Measurements from ENCODE around the gene LEMD2. TPM values are rescaled to one million over a fixed set of nuclear protein-coding genes. Genes with fewer than 3 reads are reported as not detected.

LEMD2 gene
- total RNA-seq, 6 experiments from 2014 or later, result 17.8 to 28.0 (median 21.8) TPM

GRCh38 chr6:33768644-33769120, 20.2 kb downstream of the LEMD2 start:
- Histone ChIP-seq H3K4me1 (peaks cover 0 to 3% (median 0%) of the 10 kb centered on the region in 4 donors), H3K27me3 (no peaks in the 10 kb centered on the region), H3K27ac (no peak overlapping the region), H3K36me3 (peaks cover 0 to 7% (median 1%) of the 10 kb centered on the region in 4 donors), H3K4me3 (no peak overlapping the region), H3K9me3 (no peaks in the 10 kb centered on the region)
- TF ChIP-seq, protein P1, sequence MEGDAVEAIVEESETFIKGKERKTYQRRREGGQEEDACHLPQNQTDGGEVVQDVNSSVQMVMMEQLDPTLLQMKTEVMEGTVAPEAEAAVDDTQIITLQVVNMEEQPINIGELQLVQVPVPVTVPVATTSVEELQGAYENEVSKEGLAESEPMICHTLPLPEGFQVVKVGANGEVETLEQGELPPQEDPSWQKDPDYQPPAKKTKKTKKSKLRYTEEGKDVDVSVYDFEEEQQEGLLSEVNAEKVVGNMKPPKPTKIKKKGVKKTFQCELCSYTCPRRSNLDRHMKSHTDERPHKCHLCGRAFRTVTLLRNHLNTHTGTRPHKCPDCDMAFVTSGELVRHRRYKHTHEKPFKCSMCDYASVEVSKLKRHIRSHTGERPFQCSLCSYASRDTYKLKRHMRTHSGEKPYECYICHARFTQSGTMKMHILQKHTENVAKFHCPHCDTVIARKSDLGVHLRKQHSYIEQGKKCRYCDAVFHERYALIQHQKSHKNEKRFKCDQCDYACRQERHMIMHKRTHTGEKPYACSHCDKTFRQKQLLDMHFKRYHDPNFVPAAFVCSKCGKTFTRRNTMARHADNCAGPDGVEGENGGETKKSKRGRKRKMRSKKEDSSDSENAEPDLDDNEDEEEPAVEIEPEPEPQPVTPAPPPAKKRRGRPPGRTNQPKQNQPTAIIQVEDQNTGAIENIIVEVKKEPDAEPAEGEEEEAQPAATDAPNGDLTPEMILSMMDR (IDR thresholded peaks at IDR 0.05), result peak; percentile 78 to 87 (median 83)
- no peak for TF ChIP-seq POLR2A (IDR thresholded peaks at IDR 0.05)
- DNase-seq, result peak; percentile 83 to 86 (median 84)
- peak; percentile 80 to 84 (median 84) for ATAC-seq
- intact Hi-C loops (cut with DNase I), result loop anchor here (10.0 kb wide), 3 partner anchors 54 to 386 kb away; partner anchors contain the start of genes BAK1 (in 1 of the 2) and UQCC2 (in 1 of the 2)
- WGBS (ENCODE audit: insufficient coverage, low coverage, low lambda C conversion rate, missing lambda C conversion rate), result 27% methylated on average over 5 of the region's 7 CpGs

GRCh38 chr6:33766921-33767907, 21.7 kb downstream of the LEMD2 start:
- Histone ChIP-seq H3K9me3 (no peaks in the 10 kb centered on the region), H3K4me3 (no peak overlapping the region), H3K27me3 (no peaks in the 10 kb centered on the region), H3K4me1 (peaks cover 0 to 4% (median 2%) of the 10 kb centered on the region in 4 donors), H3K36me3 (peaks cover 0 to 3% (median 0%) of the 10 kb centered on the region in 4 donors), H3K27ac (no peak overlapping the region)
- TF ChIP-seq POLR2A (IDR thresholded peaks at IDR 0.05), result no peak
- TF ChIP-seq, protein P1 (IDR thresholded peaks at IDR 0.05), result no peak
- ATAC-seq, result no peak
- no peak for DNase-seq
- 66% methylated on average over 9 of the region's 11 CpGs for WGBS (ENCODE audit: insufficient coverage, low coverage, low lambda C conversion rate, missing lambda C conversion rate)
- intact Hi-C loops (cut with DNase I), result loop anchor here (10.0 kb wide), 3 partner anchors 52 to 388 kb away; partner anchors contain the start of genes BAK1 (in 1 of the 2) and UQCC2 (in 1 of the 2)

- no peak for ATAC-seq
- Histone ChIP-seq H3K4me3 (no peak overlapping the region), H3K27me3 (no peaks in the 10 kb centered on the region), H3K9me3 (no peaks in the 10 kb centered on the region), H3K4me1 (peaks cover 0 to 20% (median 8%) of the 10 kb centered on the region in 4 donors), H3K36me3 (no peaks in the 10 kb centered on the region), H3K27ac (no peak overlapping the region)
- DNase-seq, result no peak
- intact Hi-C loops (cut with DNase I), result loop anchor here (10.0 kb wide), 3 partner anchors 51 to 389 kb away; partner anchors contain the start of genes BAK1 (in 1 of the 2) and UQCC2 (in 1 of the 2)
- TF ChIP-seq, protein P1 (IDR thresholded peaks at IDR 0.05), result no peak
- no peak for TF ChIP-seq POLR2A (IDR thresholded peaks at IDR 0.05)
- WGBS (ENCODE audit: insufficient coverage, low coverage, low lambda C conversion rate, missing lambda C conversion rate), result 76% methylated on average over 4 of the region's 9 CpGs
Measured at GRCh38 chr6:33765368-33765767, 23.6 kb downstream of the LEMD2 start.

DNA sequence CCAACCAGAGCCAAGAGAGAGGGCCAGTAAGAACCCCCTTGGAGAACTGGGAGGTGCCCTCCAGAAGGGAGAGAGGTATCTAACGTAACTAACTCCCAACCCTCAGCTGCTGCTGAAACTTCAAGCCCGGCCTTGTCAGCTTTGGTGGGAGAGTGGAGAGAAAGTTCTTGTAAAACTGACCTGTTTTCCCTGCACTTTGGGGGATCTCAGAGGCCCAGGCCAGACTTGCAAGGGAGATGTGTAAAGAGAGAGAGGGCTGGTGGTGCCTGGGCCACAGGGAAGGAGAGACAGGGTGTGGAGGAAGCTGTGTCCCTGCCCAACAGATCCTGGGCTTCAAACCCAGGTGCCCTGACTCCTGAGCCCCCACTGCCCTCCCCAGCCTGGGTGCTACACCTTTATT, 24.9 kb downstream of the LEMD2 start:
- no peak overlapping the region for H3K27ac ChIP-seq
- DNase-seq (no peak), ATAC-seq (no peak)
- peaks cover 0 to 25% (median 10%) of the 10 kb centered on the region in 4 donors for H3K4me1 ChIP-seq
- TF ChIP-seq, protein P1 (IDR thresholded peaks at IDR 0.05), result no peak
- TF ChIP-seq POLR2A (IDR thresholded peaks at IDR 0.05), result no peak
- no peaks in the 10 kb centered on the region for H3K36me3 ChIP-seq
- no peak overlapping the region for H3K4me3 ChIP-seq
- H3K9me3 ChIP-seq, result no peaks in the 10 kb centered on the region
- H3K27me3 ChIP-seq, result no peaks in the 10 kb centered on the region
- 81% methylated on average over 2 of the region's 2 CpGs for WGBS (ENCODE audit: insufficient coverage, low coverage, low lambda C conversion rate, missing lambda C conversion rate)
- intact Hi-C loops (cut with DNase I), result loop anchor here (5.0 to 10.0 kb wide), 4 partner anchors 49 to 391 kb away; partner anchors contain the start of genes UQCC2 (in 2 of the 2) and BAK1 (in 1 of the 2)
